NCI-H1105 (cell line): Measurements from ENCODE around the gene LRRTM2.

Source experiments
- DNase-seq: peaks from one replicate; lab custom pipeline; 2025; lab: John Stamatoyannopoulos, UW

LRRTM2 gene

DNA sequence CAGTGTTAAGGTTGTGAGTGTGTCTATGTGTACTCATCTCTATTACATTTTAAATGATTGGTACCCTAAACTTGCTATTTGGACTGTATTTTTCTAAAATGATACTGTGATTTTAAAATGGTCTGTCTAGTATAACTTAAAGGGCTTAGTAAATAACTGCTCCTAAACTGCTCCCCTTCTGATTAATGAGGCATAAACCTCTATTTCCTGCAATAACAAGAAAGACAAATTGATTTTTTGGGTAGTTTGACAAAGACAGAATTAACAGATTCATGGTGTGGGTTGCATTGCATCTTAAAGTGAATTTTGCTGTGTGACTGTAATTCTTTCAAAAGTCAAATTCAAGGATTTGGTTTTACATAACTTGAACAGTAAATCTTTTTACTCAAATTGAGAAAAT, 8.1 kb upstream of the LRRTM2 start:
- no peak for DNase-seq

DNA sequence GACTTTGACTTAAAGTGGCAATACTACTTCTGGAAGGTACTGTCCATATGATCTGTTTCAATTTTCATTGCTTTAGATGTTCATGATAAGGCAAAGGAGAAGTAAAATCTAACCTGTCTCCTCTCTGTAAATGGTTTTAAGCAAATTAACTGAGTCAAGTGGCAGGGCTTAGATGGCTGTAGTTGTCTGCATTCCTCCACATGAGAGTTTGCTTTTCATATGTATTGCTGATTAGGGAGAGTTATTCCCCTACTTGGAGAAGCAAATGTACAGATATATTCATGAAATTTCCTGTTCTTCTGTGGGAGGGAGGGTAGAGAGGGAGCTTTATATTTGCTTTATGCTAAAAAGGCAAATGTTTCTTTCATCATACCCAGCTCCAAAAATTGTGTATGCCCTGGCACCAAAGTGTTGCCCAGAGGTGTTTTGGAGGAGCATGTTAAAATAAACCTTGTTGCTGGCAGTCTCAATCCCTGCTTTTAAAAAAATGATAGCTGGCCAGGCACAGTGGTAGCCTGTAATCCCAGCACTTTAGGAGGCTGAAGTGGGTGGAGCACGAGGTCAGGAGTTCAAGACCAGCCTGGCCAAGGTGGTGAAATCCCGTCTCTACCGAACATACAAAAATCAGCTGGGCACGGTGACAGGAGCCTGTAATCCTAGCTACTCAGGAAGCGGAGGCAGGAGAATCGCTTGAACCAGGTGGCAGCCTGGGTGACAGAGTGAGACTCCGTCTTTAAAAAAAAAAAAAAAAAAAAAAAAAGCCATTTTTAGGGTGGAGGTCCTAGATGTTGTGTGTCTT, 3.5 kb upstream of the LRRTM2 start:
- DNase-seq: no peak

DNA sequence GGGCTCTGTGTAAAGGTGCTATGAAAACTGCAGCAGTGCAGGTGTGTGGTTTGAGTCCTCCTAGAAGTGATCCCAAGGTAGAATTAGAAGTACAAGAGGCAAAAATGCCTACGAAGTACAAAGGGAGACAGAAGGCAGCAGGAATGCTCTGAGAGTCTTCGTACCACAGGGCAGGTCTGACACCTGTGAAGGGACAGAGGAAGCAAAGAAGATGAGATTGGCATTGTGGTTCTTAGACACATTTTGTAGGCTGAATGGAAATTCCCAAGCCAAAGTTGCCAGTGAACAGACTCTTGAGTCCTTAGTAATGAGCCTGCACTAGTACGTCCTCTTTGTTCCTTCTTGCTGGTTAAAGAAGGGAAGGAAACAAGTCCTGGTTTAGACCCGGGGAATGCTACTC, 1.7 kb upstream of the LRRTM2 start:
- DNase-seq: no peak

DNA sequence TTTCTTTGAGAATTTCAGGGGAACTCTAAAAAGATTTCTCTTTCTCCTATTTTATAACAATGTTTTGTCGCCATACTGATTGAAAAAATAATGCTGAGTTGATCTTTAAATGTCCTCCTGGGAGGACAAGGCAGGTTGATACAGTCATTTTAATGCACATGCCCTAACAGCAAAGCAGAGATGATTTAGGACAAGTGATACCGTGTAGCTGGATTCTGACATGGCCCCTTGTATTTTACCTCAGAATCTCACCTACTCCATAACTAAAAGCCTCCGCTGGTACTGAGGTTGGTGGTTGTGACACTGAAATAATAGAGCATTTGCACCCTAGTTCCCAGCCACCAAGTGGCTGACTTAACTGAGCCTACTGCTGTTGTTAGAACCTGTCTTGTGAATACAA, 811 bp upstream of the LRRTM2 start:
- no peak for DNase-seq

DNA sequence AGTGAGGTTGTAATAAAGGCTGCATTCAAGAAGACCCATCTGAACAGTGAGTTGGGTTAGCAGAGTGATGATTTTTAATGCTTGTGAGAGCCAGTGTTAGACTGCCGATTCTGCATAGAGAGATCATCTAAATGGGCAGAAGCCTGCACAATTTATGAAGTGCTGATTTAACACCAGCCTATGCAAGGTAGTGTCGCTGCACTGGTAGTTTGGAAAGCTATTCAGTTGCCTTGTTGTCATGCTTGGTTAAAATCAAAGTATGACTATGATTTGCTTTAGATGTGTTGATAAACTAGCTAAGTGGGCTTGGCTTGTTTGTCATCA, 379 bp upstream of the LRRTM2 start:
- DNase-seq: no peak

DNA sequence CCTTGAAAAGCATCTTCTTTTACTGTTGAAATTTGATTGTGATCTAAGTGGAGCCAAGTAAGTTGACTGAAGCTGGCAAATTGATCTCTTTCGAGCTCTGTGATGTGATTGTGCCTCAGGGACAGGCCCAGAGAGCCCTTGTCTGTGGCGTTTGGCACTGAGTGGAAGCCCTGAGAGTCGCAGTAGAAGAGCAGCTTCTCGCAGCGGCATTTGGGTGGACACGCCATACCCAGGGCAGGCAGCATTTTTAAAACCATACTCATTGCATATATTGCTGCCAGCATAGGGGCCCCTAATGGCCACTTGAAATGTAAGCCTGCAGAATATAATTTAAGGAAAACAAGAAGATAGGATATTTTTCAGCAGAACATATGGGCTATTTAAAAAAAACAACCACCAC, 894 bp downstream of the LRRTM2 start:
- DNase-seq: no peak

DNA sequence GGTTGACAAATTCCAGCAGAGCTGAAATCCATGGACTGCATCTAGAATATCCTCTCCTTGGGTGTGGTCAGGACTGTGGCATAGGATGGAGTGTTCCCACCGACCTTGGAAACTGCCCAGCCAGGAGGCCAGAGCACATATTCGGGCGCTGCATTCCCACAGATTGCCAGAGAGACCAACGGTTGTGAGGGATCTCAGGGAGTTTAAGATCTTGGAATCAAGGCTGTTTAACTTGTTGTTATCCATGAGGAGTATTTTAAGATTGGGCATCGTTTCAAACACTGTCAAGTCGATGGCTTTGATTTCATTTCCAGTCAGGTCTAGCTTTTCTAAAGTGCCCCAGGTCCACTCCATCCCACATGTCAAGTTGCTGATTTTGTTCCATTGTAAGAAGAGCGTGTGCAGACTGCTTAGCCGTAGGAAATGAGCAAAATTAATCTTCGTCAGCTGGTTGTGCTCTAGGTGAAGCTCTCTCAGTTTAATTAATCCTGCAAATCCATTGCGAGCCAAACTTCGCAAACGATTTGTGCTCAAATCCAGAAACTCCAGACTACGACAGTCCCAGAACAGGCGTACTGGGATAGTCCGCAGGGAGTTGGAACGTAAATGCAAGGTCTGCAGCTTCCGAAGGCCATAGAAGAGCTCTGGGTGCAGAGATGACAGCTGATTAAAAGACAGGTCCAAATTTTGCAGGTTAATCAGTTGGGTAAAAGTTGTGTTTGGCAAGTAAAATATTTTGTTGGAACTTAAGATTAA, 1.5 kb downstream of the LRRTM2 start:
- no peak for DNase-seq

DNA sequence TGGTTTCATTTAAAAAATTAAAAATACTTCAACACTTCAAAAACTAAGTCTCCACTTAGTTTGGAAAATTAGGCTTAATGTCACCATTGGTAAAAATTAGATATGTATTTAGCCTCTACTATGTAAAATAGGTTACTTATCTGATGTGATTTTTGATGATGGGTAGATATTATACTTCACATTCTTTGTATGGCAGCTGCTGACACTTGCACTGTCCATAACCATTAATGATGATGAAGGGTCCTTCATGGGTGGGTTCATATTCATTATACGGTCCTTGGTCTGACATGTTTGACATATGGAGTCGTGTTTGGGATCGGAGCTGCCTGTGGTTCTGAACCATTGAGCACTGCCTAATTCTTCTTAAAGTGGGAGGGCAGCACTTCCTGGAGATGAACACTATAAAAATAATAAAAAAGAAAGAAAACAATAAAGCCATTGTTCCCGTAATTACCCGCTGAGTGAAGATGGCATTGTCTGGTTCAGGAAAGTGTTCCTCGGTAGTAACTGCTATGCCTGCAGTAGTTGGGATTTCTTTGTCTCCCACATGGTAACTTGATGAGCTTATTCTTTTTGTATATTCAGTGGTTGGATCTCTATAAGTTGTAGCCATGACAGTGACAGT, 2.2 kb downstream of the LRRTM2 start:
- no peak for DNase-seq

DNA sequence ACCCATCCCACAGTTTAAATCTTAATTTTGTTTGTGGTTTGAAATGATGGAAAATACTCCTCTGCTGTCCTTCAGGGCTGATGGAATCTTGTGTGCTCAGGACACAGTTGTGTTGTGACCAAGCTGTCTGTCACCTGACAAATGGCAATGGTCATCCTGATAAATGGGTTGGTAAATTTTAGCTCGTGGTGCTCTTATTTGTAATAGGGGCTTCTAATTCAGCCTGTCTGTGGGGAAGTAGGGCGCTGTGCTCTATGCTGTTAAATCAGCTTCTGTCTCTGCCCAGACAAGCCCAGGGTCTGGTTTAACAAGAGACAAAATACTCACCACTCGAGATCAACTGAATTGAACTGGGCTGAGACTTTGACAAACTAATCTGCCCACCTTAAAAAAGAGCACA, 4.5 kb downstream of the LRRTM2 start:
- no peak for DNase-seq

DNA sequence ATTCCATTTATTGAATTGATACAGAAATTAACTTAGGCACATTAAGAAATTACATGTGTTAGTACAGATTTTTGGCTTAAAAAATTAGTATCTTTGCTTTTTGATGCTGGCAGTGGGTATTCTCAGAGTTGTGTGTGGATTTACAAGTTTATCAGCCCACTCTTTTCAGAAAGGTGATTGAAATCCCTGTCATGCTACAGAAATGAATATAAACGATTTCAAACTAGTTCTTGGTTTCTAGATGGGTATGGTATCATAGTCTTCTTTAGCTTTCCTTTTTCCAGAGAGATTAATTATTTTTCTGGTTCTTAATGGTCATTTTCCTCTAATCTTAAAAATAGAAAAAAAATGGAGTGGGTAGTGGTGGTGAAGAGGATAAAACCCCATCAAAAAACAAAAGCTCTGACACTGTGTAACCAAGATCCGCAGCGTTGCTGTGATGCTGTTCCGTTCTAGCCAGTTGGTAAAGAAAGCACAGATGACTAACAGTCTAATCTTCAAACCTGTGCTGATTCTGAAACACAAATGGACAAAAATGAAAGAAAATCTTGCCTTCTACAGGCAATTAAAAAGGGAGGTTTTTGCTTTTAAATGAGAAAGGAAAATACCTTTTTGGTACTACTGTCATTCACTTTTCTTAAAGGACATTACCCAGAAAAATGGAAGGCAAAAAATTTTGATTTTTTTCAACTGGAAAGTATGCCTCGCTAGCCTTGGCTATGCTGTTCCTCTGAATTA, 5.2 kb downstream of the LRRTM2 start:
- DNase-seq: no peak

DNA sequence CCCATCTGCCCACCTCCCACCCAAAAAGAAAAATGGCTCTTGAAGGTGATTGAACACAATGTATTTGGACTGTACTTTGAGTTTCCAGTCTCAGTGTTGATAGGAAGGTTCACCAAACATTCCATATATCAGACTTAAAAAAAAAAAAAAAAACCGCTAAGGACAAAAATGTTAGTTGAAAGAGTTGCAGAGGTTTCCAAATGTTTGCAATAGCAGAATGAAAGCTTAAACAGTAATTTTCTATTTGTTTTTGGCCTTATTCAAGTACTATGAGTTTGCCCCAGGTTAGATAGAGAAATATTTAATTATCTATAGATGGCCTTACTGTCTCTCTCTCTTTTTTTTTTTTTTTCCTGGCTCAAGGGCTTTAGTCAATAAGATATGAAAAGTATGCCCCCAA, 6.1 kb downstream of the LRRTM2 start:
- no peak for DNase-seq

DNA sequence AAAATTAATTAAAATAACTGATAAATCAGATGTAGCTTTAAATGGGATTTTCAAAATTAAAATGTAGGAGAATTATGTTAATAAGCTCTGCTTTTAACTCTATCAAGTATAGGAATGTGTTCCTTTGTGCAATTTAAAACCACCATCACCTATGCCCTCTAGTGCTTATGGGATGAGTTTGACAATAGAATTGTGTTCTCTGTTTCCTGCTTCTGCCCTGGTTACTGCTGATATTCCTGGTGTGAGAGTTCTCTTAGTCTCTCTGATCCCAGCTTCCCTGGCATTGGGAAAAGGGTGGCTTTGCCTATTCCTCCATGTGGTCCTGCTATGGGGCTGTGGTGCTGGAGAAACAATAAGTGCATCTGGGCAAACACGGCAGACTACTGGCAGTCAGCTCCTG, 8.1 kb downstream of the LRRTM2 start:
- DNase-seq: no peak

DNA sequence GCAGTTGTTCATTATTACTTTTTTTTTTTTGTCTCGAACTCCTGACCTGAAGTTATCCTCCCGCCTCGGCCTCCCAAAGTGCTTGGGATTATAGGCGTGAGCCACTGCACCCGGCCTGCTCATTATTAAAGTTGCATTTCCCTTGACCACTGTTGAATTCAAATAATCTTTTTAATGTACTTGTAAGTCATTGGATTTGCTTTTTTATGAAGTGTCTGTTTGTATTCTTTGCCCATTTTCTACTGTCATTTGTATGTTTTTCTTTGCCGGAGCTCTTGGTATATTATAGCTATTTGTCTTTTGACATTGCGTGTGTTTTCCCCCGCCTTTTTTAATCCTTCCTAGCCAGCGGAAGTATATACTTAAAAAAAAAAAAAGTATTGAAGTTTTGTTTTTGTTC, 22.0 kb downstream of the LRRTM2 start:
- no peak for DNase-seq

DNA sequence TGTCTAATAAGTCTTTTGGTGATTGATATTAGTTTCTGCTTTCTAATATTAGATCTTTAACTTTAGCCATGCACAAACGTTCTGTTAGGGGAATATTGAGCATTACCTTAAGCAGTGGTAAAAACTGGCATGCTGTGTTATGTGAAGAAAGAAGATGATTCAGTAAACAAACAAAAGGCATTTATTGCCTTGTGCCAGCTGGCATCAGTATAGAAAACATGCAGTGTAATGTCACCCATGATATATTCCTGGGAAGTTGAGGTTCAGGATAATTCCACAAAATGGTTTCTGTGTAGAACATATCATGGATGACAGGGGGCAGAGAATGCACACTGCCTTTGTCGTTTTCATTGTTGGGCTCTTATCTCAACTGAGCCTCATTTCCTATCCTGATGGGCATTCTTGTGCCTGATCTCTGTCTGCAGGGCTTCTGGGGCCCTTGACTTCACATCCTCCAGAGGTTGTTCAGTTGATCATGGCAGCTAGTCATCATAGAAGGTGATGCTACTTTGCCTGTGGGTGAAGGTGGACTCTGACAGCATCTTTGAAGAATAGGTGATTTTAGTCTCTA, 24.2 kb downstream of the LRRTM2 start:
- DNase-seq: no peak

DNA sequence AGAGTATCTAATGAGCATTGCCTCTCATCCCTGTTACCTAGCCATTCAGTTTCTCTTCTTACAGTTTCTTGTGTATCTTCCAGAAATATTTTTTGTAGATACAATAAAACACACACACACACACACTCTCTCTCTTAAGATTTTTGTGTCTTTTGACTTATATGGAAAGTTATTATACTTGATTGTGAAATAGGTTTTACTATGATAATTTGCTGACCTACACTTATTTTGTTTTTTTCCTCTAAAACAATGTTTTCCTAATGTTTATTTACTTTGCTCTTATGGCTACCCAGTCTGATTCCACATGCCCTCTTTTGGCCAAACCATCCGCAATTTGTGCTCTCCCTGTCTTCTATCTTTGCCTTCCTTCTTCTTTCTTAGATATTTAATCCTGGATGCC, 25.3 kb downstream of the LRRTM2 start:
- no peak for DNase-seq

DNA sequence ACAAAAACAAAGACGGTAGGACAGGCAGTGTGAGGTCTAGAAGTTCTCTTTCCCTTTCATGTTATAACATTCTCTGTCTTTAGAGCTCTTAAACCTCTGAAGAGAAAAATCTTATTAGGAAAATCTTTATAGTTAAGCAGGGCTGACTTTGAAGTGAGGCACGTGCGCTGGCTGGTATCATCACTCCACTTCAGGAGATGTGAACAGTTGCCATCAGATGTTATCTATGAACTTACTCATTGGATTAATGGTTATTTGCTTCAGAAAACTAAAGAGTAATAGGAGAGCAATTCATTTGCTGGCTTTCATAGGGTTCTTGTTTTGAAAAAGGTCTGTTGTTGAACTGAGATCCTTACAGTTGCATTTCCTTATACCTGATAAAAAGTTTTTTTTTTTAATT, 25.7 kb downstream of the LRRTM2 start:
- DNase-seq: no peak

DNA sequence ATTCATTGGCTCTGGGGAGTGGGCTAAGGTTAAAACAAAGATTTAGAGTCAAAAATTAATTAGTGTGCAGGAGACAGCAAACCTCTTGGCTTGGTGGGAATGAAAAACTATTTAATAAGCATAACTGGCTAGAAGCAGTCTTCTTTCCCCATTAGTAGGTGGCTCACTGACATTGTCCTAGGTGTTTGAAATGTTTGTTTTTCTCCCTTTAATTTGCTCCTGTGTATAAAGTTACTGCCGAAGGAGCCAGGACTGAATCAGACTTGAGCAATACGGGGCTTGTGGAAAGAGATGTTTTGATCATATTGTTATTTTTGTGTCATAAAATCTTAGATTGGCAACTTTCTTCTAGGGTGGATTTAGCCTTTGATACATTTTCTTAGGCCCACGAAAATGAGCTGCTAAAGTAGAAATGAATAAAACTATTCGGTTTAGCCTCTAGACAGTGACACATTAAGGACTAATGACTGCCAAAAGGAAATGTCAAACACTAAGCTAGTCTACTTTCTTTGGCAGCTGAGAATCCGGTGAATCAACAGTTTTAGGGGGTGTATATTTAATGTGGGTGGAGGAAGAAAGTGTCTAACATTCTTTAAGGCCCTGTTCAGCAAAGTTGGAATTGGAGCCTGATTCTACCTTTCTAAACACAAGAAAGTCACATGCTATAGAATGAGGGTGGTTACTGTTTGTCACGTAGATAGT, 30.2 kb downstream of the LRRTM2 start:
- DNase-seq: no peak

DNA sequence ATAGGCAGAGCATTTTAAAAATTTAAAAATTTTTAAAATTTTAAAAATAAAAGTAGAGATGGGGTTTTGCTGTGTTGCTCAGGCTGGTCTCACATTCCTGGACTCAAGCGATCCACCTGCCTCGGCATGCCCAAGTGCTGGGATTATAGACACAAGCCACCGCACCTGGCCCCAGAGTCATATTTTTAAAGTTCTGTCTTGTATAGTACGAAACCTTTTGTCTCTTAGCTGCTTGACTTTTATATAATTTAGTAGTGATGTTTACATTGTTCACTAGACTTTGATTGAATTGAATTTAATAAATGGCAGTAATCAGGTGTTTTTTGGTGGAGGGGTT, 31.0 kb downstream of the LRRTM2 start:
- no peak for DNase-seq

DNA sequence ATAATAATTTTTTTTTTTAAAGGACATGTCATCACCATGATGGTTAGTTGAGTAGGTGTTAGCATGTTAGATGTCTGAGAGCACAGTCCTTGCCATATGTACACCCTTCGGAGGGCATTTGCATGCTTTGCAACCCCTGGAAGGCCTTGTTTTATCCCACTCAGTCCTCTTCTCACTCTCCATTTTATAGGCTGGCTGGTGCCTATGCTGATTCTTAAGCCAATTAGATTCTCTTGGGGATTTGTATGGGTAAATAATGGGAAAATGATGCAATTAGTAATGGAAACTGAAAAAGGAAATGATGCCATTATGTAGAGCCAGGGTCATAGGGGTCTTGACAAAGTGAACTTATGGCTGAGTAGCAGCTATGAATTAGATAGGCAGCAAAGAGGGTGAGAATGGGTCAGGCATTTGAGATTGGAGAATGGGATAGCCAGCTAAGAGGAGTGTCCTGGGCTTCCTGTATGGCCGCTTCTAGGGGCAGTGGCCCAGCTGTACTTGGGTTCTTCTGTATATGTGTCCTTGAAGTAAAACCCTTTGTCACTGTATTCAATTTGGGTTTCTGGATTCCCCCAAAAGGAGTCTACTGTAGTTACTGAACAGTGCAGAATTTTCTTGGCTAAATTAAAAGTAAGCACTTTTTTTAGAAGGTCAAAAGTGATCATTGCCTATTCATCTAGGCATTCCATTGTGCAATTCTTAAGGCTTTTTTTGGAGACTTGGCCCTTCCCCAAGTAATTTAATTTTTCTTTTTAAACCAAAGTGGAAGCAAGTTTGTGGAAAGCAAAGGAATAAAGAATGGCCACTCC, 31.6 kb downstream of the LRRTM2 start:
- DNase-seq: no peak

DNA sequence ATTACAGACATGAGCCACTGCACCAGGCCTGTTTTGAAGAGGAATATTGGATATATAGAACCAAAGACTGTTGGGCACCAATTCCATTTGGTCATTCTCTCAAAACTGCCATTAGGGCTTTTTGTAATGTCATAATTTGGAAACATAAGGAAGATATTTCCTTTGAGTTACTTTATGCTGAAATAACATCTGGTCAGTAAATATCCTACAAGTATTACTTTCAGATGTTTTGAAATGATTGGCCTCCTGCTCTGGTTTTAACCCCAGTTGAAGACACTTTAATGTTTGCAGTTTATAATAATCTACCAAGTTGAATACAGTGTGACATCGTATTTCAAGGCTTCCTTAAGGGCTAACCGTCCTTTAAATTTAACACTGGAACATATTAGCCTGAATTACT, 33.6 kb downstream of the LRRTM2 start:
- DNase-seq: no peak

DNA sequence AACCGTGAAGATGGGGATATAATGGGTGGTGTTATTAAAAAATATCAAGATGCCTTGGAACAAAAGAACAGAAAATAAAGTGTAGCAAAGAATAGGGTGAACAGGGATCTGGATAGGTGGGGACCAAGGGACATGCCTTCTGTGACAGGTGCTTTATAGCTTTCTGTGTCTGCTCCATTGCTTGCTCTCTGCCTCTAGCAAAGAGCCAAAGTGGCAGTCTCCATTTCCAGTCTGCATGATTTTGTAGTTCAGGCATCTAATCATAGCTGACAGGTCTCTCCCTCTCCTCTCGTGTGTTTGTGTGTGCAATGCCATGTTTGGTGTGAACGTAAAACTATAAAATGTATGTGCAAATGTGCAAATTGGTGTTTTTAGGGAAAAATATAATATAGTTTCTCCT, 35.0 kb downstream of the LRRTM2 start:
- no peak for DNase-seq
